ENCODE results near the gene PFKFB4. TPM values are rescaled to one million over a fixed set of nuclear protein-coding genes. Genes with fewer than 3 reads are reported as not detected.

PFKFB4 gene
- total and polyA plus RNA-seq, 9 of the 15 experiments (the other 6 are each of a cell fraction or from before 2014, with no cell fraction given) = 0.92 to 56.3 (median 13.5) TPM

DNA sequence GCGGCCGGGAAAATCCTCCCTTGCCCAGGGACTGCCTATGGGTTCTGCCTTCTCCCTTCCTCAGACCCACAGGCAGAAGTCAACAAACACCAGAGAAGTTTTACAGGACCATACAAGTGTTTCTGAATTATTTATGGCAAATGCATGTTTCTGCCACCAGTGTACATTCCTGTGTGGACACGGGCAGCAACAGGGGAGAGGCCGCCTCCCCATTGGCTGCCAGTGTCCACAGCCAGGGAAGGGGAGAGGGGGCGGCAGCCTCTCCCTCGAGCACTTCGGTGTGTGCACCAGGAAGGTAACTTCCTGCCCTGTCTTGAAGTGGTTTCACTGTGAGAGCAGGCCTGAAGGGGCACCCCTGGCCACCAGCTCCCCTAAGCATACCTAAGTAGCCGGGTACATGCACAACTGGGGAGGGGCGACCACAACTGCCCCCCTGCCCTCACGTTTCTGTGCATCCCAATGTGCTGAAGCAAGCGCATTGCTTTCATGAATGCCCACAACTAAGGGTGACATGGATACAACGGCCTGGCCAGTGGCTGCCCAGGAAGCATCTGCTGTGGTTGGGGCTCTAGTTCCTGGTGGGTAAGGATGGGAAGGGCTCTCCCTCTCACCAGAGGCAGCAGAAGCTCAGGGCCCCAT, 37.8 kb downstream of the PFKFB4 start:
- Histone ChIP-seq H3K79me2 (ENCODE audit: control insufficient read depth, insufficient read depth, low read length) (no peaks in the 10 kb centered on the region), H4K20me1 (replicated peaks; ENCODE audit: control insufficient read depth, insufficient read depth, low read length) (no peaks in the 10 kb centered on the region), H3K4me2 (ENCODE audit: insufficient read depth, low read length) (no peak overlapping the region), H2AFZ (ENCODE audit: low read depth, low read length) (no peak overlapping the region), H3K36me3 (ENCODE audit: control insufficient read depth, insufficient read depth, low read length) (peaks cover 15% of the 10 kb centered on the region; the same call in 2 of the 3 replicates), H3K27ac (ENCODE audit: extremely low read depth, low read depth, low read length) (no peak overlapping the region), H3K27me3 (ENCODE audit: control insufficient read depth in 2 of 2, insufficient read depth in 2 of 2, low read length in 2 of 2) (no peaks in the 10 kb centered on the region), H3K4me3 (no peak overlapping the region), H3K9ac (ENCODE audit: insufficient read depth in 1 of 2, low read depth in 2 of 2, low read length in 2 of 2) (no peak overlapping the region), H3K9me1 (ENCODE audit: control insufficient read depth, insufficient read depth, low read length) (no peaks in the 10 kb centered on the region), H3K9me3 (replicated peaks; ENCODE audit: control insufficient read depth, insufficient read depth, low read depth, low read length) (no peaks in the 10 kb centered on the region), H3K4me1 (replicated peaks in 1 of 2; ENCODE audit: control insufficient read depth in 2 of 2, insufficient read depth in 2 of 2, low read length in 2 of 2) (0 out of 5 replicates have a peak, but pooled peaks cover 0 to 3% of the 10 kb centered on the region in 2 experiments)
- intact Hi-C loops (cut with micrococcal nuclease) (no loop called here), in situ Hi-C loops (cut with MboI) (no loop called here)
- no TSS peak for BruUV-seq (replicated peaks)
- CTCF ChIA-PET (ENCODE audit: low intra/inter-chr PET ratio) = no interaction called here
- 56% methylated on average over 10 of the region's 12 CpGs for whole genome bisulfite sequencing (ENCODE audit: insufficient coverage, low coverage, missing lambda C conversion rate)
- ATAC-seq (no peak), FAIRE-seq (no peak), DNase-seq (ENCODE audit: extremely low read depth in 1 of 4, low spot score in 3 of 4) (no peak)
- POLR2A ChIA-PET = no interaction called here
- TF ChIP-seq, protein P1, sequence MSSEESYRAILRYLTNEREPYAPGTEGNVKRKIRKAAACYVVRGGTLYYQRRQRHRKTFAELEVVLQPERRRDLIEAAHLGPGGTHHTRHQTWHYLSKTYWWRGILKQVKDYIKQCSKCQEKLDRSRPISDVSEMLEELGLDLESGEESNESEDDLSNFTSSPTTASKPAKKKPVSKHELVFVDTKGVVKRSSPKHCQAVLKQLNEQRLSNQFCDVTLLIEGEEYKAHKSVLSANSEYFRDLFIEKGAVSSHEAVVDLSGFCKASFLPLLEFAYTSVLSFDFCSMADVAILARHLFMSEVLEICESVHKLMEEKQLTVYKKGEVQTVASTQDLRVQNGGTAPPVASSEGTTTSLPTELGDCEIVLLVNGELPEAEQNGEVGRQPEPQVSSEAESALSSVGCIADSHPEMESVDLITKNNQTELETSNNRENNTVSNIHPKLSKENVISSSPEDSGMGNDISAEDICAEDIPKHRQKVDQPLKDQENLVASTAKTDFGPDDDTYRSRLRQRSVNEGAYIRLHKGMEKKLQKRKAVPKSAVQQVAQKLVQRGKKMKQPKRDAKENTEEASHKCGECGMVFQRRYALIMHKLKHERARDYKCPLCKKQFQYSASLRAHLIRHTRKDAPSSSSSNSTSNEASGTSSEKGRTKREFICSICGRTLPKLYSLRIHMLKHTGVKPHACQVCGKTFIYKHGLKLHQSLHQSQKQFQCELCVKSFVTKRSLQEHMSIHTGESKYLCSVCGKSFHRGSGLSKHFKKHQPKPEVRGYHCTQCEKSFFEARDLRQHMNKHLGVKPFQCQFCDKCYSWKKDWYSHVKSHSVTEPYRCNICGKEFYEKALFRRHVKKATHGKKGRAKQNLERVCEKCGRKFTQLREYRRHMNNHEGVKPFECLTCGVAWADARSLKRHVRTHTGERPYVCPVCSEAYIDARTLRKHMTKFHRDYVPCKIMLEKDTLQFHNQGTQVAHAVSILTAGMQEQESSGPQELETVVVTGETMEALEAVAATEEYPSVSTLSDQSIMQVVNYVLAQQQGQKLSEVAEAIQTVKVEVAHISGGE (CRISPR knock-in tag; IDR thresholded peaks at IDR 0.05) = no peak
- TF ChIP-seq ADNP (tag; IDR thresholded peaks at IDR 0.05) (no peak), MXI1 (IDR thresholded peaks at IDR 0.05; ENCODE audit: low read depth, low read length) (no peak), ZNF280B (CRISPR knock-in tag; IDR thresholded peaks at IDR 0.05) (no peak), BCL6 (CRISPR knock-in tag; IDR thresholded peaks at IDR 0.05) (no peak), ZNF589 (CRISPR knock-in tag; IDR thresholded peaks at IDR 0.05; ENCODE audit: low read depth) (no peak), ZNF282 (CRISPR knock-in tag; IDR thresholded peaks at IDR 0.05) (no peak), ZNF586 (CRISPR knock-in tag; conservative IDR thresholded peaks at IDR 0.05) (no peak)
- TF ChIP-seq, protein P2, sequence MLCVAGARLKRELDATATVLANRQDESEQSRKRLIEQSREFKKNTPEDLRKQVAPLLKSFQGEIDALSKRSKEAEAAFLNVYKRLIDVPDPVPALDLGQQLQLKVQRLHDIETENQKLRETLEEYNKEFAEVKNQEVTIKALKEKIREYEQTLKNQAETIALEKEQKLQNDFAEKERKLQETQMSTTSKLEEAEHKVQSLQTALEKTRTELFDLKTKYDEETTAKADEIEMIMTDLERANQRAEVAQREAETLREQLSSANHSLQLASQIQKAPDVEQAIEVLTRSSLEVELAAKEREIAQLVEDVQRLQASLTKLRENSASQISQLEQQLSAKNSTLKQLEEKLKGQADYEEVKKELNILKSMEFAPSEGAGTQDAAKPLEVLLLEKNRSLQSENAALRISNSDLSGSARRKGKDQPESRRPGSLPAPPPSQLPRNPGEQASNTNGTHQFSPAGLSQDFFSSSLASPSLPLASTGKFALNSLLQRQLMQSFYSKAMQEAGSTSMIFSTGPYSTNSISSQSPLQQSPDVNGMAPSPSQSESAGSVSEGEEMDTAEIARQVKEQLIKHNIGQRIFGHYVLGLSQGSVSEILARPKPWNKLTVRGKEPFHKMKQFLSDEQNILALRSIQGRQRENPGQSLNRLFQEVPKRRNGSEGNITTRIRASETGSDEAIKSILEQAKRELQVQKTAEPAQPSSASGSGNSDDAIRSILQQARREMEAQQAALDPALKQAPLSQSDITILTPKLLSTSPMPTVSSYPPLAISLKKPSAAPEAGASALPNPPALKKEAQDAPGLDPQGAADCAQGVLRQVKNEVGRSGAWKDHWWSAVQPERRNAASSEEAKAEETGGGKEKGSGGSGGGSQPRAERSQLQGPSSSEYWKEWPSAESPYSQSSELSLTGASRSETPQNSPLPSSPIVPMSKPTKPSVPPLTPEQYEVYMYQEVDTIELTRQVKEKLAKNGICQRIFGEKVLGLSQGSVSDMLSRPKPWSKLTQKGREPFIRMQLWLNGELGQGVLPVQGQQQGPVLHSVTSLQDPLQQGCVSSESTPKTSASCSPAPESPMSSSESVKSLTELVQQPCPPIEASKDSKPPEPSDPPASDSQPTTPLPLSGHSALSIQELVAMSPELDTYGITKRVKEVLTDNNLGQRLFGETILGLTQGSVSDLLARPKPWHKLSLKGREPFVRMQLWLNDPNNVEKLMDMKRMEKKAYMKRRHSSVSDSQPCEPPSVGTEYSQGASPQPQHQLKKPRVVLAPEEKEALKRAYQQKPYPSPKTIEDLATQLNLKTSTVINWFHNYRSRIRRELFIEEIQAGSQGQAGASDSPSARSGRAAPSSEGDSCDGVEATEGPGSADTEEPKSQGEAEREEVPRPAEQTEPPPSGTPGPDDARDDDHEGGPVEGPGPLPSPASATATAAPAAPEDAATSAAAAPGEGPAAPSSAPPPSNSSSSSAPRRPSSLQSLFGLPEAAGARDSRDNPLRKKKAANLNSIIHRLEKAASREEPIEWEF (CRISPR knock-in tag; IDR thresholded peaks at IDR 0.05) = no peak

All from K562 (cell line).